ENCODE data around the gene TEKT3. TPM values are rescaled to one million over a fixed set of nuclear protein-coding genes. Genes with fewer than 3 reads are reported as not detected.

Gene TEKT3
- total RNA-seq, 4 donors from 2014 or later, result not detected

DNA sequence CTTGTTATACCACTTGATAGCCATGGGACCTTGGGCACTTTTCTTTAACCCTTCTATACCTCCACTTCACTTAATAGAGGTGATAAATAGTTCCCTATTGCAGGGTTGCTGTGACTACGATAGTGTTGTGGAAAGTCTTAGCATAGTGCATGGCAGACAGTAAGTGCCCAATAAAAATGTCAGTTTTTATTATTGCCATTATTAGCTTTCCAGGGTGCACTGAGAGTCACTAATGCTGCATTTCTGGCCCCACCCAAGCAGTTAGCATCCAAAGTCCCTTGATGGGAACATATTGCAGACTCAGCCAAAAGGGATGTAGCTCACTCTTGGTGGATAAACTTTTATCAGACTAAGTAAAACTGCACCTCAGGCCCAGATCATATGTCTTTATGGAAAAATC is 41.5 kb upstream of the TEKT3 start:
- no peaks in the 10 kb centered on the region for H3K36me3 ChIP-seq
- no peaks in the 10 kb centered on the region for H3K27me3 ChIP-seq
- no peak overlapping the region for H3K4me3 ChIP-seq
- WGBS, result 75% methylated on average over 1 of the region's 1 CpG
- DNase-seq (ENCODE audit: extremely low spot score), result no peak
- H3K9me3 ChIP-seq, result no peaks in the 10 kb centered on the region
- no peak overlapping the region for H3K27ac ChIP-seq (replicated peaks in 1 of 4)
- peaks cover 0 to 12% (median 3%) of the 10 kb centered on the region in 4 donors for H3K4me1 ChIP-seq
- intact Hi-C loops (cut with DNase I), result no loop called here
- TF ChIP-seq POLR2AphosphoS5 (IDR thresholded peaks at IDR 0.05) (no peak), POLR2A (IDR thresholded peaks at IDR 0.05; ENCODE audit: low read depth) (no peak), EP300 (IDR thresholded peaks at IDR 0.05) (no peak)
- TF ChIP-seq, protein P1, sequence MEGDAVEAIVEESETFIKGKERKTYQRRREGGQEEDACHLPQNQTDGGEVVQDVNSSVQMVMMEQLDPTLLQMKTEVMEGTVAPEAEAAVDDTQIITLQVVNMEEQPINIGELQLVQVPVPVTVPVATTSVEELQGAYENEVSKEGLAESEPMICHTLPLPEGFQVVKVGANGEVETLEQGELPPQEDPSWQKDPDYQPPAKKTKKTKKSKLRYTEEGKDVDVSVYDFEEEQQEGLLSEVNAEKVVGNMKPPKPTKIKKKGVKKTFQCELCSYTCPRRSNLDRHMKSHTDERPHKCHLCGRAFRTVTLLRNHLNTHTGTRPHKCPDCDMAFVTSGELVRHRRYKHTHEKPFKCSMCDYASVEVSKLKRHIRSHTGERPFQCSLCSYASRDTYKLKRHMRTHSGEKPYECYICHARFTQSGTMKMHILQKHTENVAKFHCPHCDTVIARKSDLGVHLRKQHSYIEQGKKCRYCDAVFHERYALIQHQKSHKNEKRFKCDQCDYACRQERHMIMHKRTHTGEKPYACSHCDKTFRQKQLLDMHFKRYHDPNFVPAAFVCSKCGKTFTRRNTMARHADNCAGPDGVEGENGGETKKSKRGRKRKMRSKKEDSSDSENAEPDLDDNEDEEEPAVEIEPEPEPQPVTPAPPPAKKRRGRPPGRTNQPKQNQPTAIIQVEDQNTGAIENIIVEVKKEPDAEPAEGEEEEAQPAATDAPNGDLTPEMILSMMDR (IDR thresholded peaks at IDR 0.05), result no peak

DNA sequence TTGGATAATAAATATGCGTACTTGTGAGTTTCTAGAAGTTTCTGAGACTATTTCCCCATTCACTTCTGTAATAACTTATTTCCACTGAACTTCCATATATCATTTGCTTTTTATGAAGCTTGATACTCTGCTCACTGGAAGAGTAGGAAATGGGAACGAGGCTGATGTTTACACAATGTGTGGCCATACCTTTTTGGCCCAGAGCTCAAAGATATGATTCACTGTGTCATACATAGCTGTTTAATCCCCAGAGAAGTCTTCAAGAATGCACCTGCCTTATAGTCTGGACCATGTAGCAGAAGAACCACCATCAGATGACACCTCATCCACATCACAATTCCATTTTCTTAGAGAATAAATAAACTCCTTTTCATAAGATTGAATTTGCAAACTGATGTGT is 40.3 kb upstream of the TEKT3 start:
- intact Hi-C loops (cut with DNase I), result no loop called here
- Histone ChIP-seq H3K27ac (replicated peaks in 1 of 4) (no peak overlapping the region), H3K36me3 (no peaks in the 10 kb centered on the region), H3K4me3 (no peak overlapping the region), H3K9me3 (no peaks in the 10 kb centered on the region), H3K4me1 (peaks cover 0 to 12% (median 3%) of the 10 kb centered on the region in 4 donors), H3K27me3 (no peaks in the 10 kb centered on the region)
- TF ChIP-seq POLR2A (IDR thresholded peaks at IDR 0.05; ENCODE audit: low read depth) (no peak), POLR2AphosphoS5 (IDR thresholded peaks at IDR 0.05) (no peak)
- no peak for DNase-seq (ENCODE audit: extremely low spot score)
- WGBS, result 61% methylated on average over 2 of the region's 2 CpGs

DNA sequence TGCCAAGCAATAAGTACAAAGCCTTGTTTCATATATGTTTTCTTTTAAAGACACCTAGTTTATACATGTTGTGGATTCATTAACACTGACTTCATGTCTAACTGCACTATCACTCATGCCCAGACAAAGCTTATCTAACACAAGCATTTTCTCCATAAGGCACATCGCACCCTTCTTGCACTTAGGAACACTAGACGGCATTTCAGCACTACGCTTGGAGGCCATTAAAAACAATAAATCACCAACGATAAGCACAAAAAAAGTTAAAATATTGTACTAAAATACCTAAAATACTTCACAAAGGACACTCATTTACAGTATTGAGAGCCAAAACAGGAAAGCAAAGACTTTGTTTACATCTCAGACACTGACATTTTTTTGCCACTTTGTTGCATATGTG is 39.0 kb upstream of the TEKT3 start:
- intact Hi-C loops (cut with DNase I), result no loop called here
- peaks cover 0 to 11% (median 3%) of the 10 kb centered on the region in 4 donors for H3K4me1 ChIP-seq
- H3K9me3 ChIP-seq, result no peaks in the 10 kb centered on the region
- no peaks in the 10 kb centered on the region for H3K36me3 ChIP-seq
- no peak for DNase-seq (ENCODE audit: extremely low spot score)
- no peak overlapping the region for H3K27ac ChIP-seq (replicated peaks in 1 of 4)
- H3K4me3 ChIP-seq, result no peak overlapping the region
- WGBS, result 76% methylated on average over 4 of the region's 4 CpGs
- no peaks in the 10 kb centered on the region for H3K27me3 ChIP-seq
- TF ChIP-seq, protein P1 (IDR thresholded peaks at IDR 0.05), result no peak
- TF ChIP-seq EP300 (IDR thresholded peaks at IDR 0.05) (no peak), POLR2AphosphoS5 (IDR thresholded peaks at IDR 0.05) (no peak), POLR2A (IDR thresholded peaks at IDR 0.05; ENCODE audit: low read depth) (no peak)

DNA sequence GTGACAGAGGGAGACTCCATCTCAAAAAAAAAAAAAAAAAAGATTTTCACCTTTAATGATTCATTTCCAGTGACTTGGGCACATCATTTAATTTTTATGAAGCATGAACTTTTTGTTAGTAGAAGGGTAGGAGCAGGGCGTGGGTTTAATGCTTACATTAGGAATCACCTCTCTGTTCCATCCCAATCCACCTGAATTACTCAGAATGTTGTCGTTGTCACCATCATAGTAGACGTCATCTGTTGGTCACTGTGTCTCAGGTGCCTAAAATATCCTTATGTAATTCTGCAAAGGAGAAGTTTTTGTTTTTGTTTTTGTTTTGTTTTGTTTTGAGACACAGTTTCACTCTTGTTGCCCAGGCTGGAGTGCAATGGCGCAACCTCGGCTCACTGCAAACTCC is 38.3 kb upstream of the TEKT3 start:
- 93% methylated on average over 5 of the region's 5 CpGs for WGBS
- H3K36me3 ChIP-seq, result no peaks in the 10 kb centered on the region
- no peaks in the 10 kb centered on the region for H3K9me3 ChIP-seq
- H3K27me3 ChIP-seq, result no peaks in the 10 kb centered on the region
- intact Hi-C loops (cut with DNase I), result no loop called here
- H3K4me3 ChIP-seq, result no peak overlapping the region
- no peak overlapping the region for H3K27ac ChIP-seq (replicated peaks in 1 of 4)
- H3K4me1 ChIP-seq, result peaks cover 0 to 3% (median 3%) of the 10 kb centered on the region in 4 donors
- TF ChIP-seq EP300 (IDR thresholded peaks at IDR 0.05) (no peak), POLR2AphosphoS5 (IDR thresholded peaks at IDR 0.05) (no peak), POLR2A (IDR thresholded peaks at IDR 0.05; ENCODE audit: low read depth) (no peak)
- TF ChIP-seq, protein P1 (IDR thresholded peaks at IDR 0.05), result no peak
- DNase-seq (ENCODE audit: extremely low spot score), result no peak

DNA sequence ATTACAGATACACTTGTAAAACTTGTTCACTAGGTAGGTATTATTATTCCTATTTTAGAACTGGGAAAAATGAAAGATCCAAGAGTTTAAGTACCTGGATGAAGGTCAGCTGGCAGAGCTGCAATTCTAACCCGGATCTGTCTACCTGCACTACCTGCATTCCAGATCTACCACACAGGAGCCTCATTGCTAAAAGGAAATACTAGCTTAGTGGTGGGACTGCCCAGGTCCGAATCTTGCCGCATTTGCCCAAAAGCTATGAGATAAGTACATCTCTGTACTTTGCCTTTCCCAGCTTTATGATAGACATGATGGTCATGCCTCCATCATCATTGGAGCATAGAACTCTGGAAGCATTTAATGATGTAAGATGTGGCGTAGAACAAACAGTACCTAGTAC is 36.8 kb upstream of the TEKT3 start:
- no peak overlapping the region for H3K27ac ChIP-seq (replicated peaks in 1 of 4)
- 96% methylated on average over 4 of the region's 4 CpGs for WGBS
- H3K27me3 ChIP-seq, result no peaks in the 10 kb centered on the region
- intact Hi-C loops (cut with DNase I), result no loop called here
- no peaks in the 10 kb centered on the region for H3K4me1 ChIP-seq
- DNase-seq (ENCODE audit: extremely low spot score), result no peak
- TF ChIP-seq POLR2AphosphoS5 (IDR thresholded peaks at IDR 0.05) (no peak), POLR2A (IDR thresholded peaks at IDR 0.05; ENCODE audit: low read depth) (no peak), EP300 (IDR thresholded peaks at IDR 0.05) (no peak)
- TF ChIP-seq, protein P1 (IDR thresholded peaks at IDR 0.05), result no peak
- H3K4me3 ChIP-seq, result no peak overlapping the region
- no peaks in the 10 kb centered on the region for H3K9me3 ChIP-seq
- no peaks in the 10 kb centered on the region for H3K36me3 ChIP-seq

All from esophagus muscularis mucosa (tissue), 4 donors.